B cell (primary cell): ENCODE data around the gene PITRM1. TPM values are rescaled to one million over a fixed set of nuclear protein-coding genes. Genes with fewer than 3 reads are reported as not detected.

Experiments used
- ATAC-seq: fragments of 200-7000 bp; cut with Tn5 transposase; one replicate; pipeline ENCODE4 v1.10.0; 2021; ENCODE audit warnings: low read depth, mild to moderate bottlenecking, moderate number of reproducible peaks, moderate library complexity
- CTCF ChIA-PET: fragments of 350-600 bp; sonication (Branson Sonifier 250); formaldehyde crosslinking; loops from one replicate; lab custom pipeline; 2021; ENCODE audit warnings: antibody characterized with exemption, inconsistent platforms; lab: Charles Lee
- POLR2A ChIA-PET: fragments of 350-600 bp; sonication (Branson Sonifier 250); formaldehyde crosslinking; loops from one replicate; lab custom pipeline; 2021; ENCODE audit warnings: antibody characterized with exemption; lab: Charles Lee
- DNase-seq: peaks from one replicate; pipeline ENCODE4 v3.0.0; 2013
- H2AFZ ChIP-seq: 2 replicates; pipeline ENCODE4 v1.6.1; 2012; ENCODE audit warnings: mild to moderate bottlenecking, low read depth, low read length; ENCODE audit not compliant: insufficient read depth, poor library complexity, severe bottlenecking
- H3K27ac ChIP-seq, 2 donors: 1 replicate in 1 of 2; 2 replicates in 1 of 2; pipeline ENCODE4 v1.5.1; 2012 to 2013; ENCODE audit warnings: low read length in 2 of 2, mild to moderate bottlenecking in 2 of 2, moderate library complexity in 1 of 2
- H3K27me3 ChIP-seq, 4 experiments: fragments of 200-600 bp in 1 of 4; sonication (generic) in 1 of 4; replicated peaks in 1 of 4; 1 replicate in 2 of 4; 2 replicates in 2 of 4; pipeline versions ENCODE4 v1.6.1 to v1.7.0; 2013 to 2016; ENCODE audit warnings: low read length in 3 of 4, mild to moderate bottlenecking in 2 of 4, mixed read lengths in 1 of 4, moderate library complexity in 1 of 4; ENCODE audit not compliant: insufficient read depth in 4 of 4, control insufficient read depth in 3 of 4; ENCODE audit errors: control extremely low read depth in 1 of 4
- H3K36me3 ChIP-seq, 2 experiments: replicated peaks in 1 of 2; 1 replicate in 1 of 2; 2 replicates in 1 of 2; pipeline versions ENCODE4 v1.6.1 to v1.7.1; 2013; ENCODE audit warnings: low read length in 1 of 2; ENCODE audit not compliant: insufficient read depth in 2 of 2, control insufficient read depth in 1 of 2; ENCODE audit errors: control extremely low read depth in 1 of 2, extremely low read depth in 1 of 2
- H3K4me1 ChIP-seq, 2 donors: fragments of 200-600 bp in 1 of 2; sonication (generic) in 1 of 2; 1 replicate in 1 of 2; 2 replicates in 1 of 2; pipeline versions ENCODE4 v1.5.1 to v1.6.1; 2013 to 2017; ENCODE audit warnings: low read length in 2 of 2; ENCODE audit not compliant: control insufficient read depth in 2 of 2, insufficient read depth in 2 of 2
- H3K4me2 ChIP-seq: replicated peaks from 2 replicates; pipeline ENCODE3; 2012; ENCODE audit warnings: mild to moderate bottlenecking, low read depth, low read length; ENCODE audit not compliant: poor library complexity, severe bottlenecking
- H3K4me3 ChIP-seq, 5 experiments: fragments of 200-600 bp in 1 of 5; sonication (generic) in 1 of 5; 1 replicate in 3 of 5; 2 replicates in 2 of 5; pipeline versions ENCODE4 v1.5.1 to v1.7.0; 2011 to 2016; ENCODE audit warnings: low read length in 4 of 5, mild to moderate bottlenecking in 4 of 5, low read depth in 2 of 5, control low read depth in 1 of 5, moderate library complexity in 1 of 5; ENCODE audit not compliant: insufficient read depth in 1 of 5; ENCODE audit errors: control extremely low read depth in 1 of 5, extremely low read depth in 1 of 5
- H3K79me2 ChIP-seq: fragments of 200-600 bp; sonication (generic); one replicate; pipeline ENCODE4 v1.6.0; 2016; ENCODE audit warnings: low read length; ENCODE audit not compliant: control insufficient read depth, insufficient read depth
- H3K9ac ChIP-seq: fragments of 200-600 bp; sonication (generic); 2 replicates; pipeline ENCODE4 v1.6.1; 2017; ENCODE audit warnings: mild to moderate bottlenecking, low read length, moderate library complexity
- H3K9me3 ChIP-seq, 3 donors: one replicate each; pipeline versions ENCODE4 v1.6.1 to v1.7.1; 2013; ENCODE audit warnings: low read length in 2 of 3; ENCODE audit not compliant: control insufficient read depth in 2 of 3, insufficient read depth in 1 of 3; ENCODE audit errors: control extremely low read depth in 1 of 3
- H4K20me1 ChIP-seq: 2 replicates; pipeline ENCODE4 v1.6.0; 2012; ENCODE audit warnings: mild to moderate bottlenecking, low read length; ENCODE audit not compliant: insufficient read depth, control insufficient read depth, poor library complexity, severe bottlenecking
- H3K27ac Mint-ChIP-seq: one replicate; pipeline ENCODE4 v1.8.0; 2021; ENCODE audit warnings: mixed read lengths
- H3K27me3 Mint-ChIP-seq: one replicate; pipeline ENCODE4 v1.8.0; 2021; ENCODE audit warnings: mixed read lengths
- H3K4me1 Mint-ChIP-seq: one replicate; pipeline ENCODE4 v1.8.0; 2021; ENCODE audit warnings: mixed read lengths
- H3K4me3 Mint-ChIP-seq: one replicate; pipeline ENCODE4 v1.8.0; 2021; ENCODE audit warnings: mixed read lengths
- H3K9me3 Mint-ChIP-seq: one replicate; pipeline ENCODE4 v1.8.0; 2022; ENCODE audit warnings: mixed read lengths; ENCODE audit not compliant: insufficient read depth
- CTCF ChIP-seq: fragments of 200-600 bp; IDR thresholded peaks from one replicate; pipeline ENCODE4 v1.8.0; 2022; ENCODE audit warnings: antibody characterized with exemption, mild to moderate bottlenecking
- EZH2 ChIP-seq: IDR thresholded peaks from 2 replicates; pipeline ENCODE4 v1.6.1; 2012; ENCODE audit warnings: borderline replicate concordance, low read depth, mild to moderate bottlenecking, moderate library complexity, low read length; ENCODE audit not compliant: insufficient read depth, poor library complexity, severe bottlenecking
- WGBS: methylation state at CpG from one replicate; pipeline ENCODE4 v1.1.5; 2013; ENCODE audit warnings: missing lambda C conversion rate; ENCODE audit not compliant: insufficient coverage; 5-methylcytosine and 5-hydroxymethylcytosine counted together
- intact Hi-C: fragments of 100-400 bp; cut with micrococcal nuclease; formaldehyde crosslinking; loops from one replicate; pipeline ENCODE4 v1.10.0; 2022
- polyA plus RNA-seq: library from polyadenylated mRNA; depleted of rRNA; stranded (reverse); fragments of >200 nt; gene quantifications from 2 replicates; pipeline ENCODE4 v1.2.3, GENCODE V29; 2012
- total RNA-seq, 2 donors: library from RNA; stranded (reverse); fragments of 120-200 nt in 1 of 2; gene quantifications; 1 replicate in 1 of 2; 2 replicates in 1 of 2; pipeline versions ENCODE4 v1.2.3 to v1.2.4, GENCODE V29; 2013 to 2022

Gene PITRM1
- total and polyA plus RNA-seq, 2 donors (not counting 1 experiment from before 2014, with no cell fraction given): 50.7 to 71.1 TPM

- Histone ChIP-seq H3K27me3 (peaks cover 0 to 40% (median 10%) of the 10 kb centered on the region in 4 experiments), H3K4me1 (peaks cover 7% of the 10 kb centered on the region in 2 donors), H3K79me2 (no peaks in the 10 kb centered on the region), H4K20me1 (no peaks in the 10 kb centered on the region), H2AFZ (no peak overlapping the region), H3K9ac (no peak overlapping the region), H3K4me2 (no peak overlapping the region), H3K27ac (no peak overlapping the region), H3K36me3 (no peaks in the 10 kb centered on the region), H3K9me3 (peaks cover 0 to 2% (median 0%) of the 10 kb centered on the region in 3 donors), H3K4me3 (no peak overlapping the region)
- peaks cover 36% of the 10 kb centered on the region for H3K27me3 Mint-ChIP-seq
- DNase-seq (no peak), ATAC-seq (no peak)
- no peaks in the 10 kb centered on the region for H3K9me3 Mint-ChIP-seq
- H3K27ac Mint-ChIP-seq: no peak overlapping the region
- no peak overlapping the region for H3K4me3 Mint-ChIP-seq
- TF ChIP-seq CTCF: no peak
- TF ChIP-seq EZH2: no peak
- intact Hi-C loops: no loop called here
- ChIA-PET CTCF (interaction anchor here (0.6 to 9.3 kb wide), 6 partner anchors 9 to 1573 kb away, joined by 3 to 136 read pairs (median 6); no protein-coding TSS in a partner anchor), POLR2A (no interaction called here)
- peaks cover 10% of the 10 kb centered on the region for H3K4me1 Mint-ChIP-seq
- WGBS: 88% methylated on average over 4 of the region's 4 CpGs
Measured at GRCh38 chr10:3194871-3195270, 22.3 kb upstream of the PITRM1 start.

GRCh38 chr10:3193751-3194150, 21.2 kb upstream of the PITRM1 start:
- no peak for ATAC-seq
- ChIA-PET POLR2A (no interaction called here), CTCF (interaction anchor here (0.5 to 9.3 kb wide), 9 partner anchors 10 to 1589 kb away, joined by 3 to 136 read pairs (median 3); no protein-coding TSS in a partner anchor)
- Histone ChIP-seq H3K27me3 (peaks cover 0 to 34% (median 10%) of the 10 kb centered on the region in 4 experiments), H3K9ac (no peak overlapping the region), H3K36me3 (no peaks in the 10 kb centered on the region), H2AFZ (no peak overlapping the region), H4K20me1 (no peaks in the 10 kb centered on the region), H3K4me3 (no peak overlapping the region), H3K27ac (no peak overlapping the region), H3K9me3 (no peaks in the 10 kb centered on the region), H3K79me2 (no peaks in the 10 kb centered on the region), H3K4me2 (no peak overlapping the region), H3K4me1 (peaks cover 7% of the 10 kb centered on the region in 2 donors)
- no peak for DNase-seq
- Mint-ChIP-seq H3K27me3 (peaks cover 28% of the 10 kb centered on the region), H3K4me3 (no peak overlapping the region), H3K9me3 (no peaks in the 10 kb centered on the region), H3K27ac (no peak overlapping the region), H3K4me1 (peaks cover 6% of the 10 kb centered on the region)
- intact Hi-C loops: loop anchor here (1.0 kb wide), 2 partner anchors 1463 to 1574 kb away; no protein-coding TSS in a partner anchor
- WGBS: 100% methylated on average over 2 of the region's 6 CpGs
- no peak for TF ChIP-seq CTCF
- TF ChIP-seq EZH2: no peak
